Measurements from ENCODE around the gene ATP10A. TPM values are rescaled to one million over a fixed set of nuclear protein-coding genes. Genes with fewer than 3 reads are reported as not detected.

The ATP10A gene
- polyA plus RNA-seq, 1 donor (not counting 4 experiments of a cell fraction or from before 2014, with no cell fraction given), result not detected

- no peak overlapping the region for H3K4me2 ChIP-seq (ENCODE audit: control insufficient read depth, extremely low read depth, insufficient read depth, low read depth, low read length)
- dilution Hi-C loops (cut with MboI; ENCODE audit: extremely low pct_ligation_motif_present, low sequenced_read_pairs), result no loop called here
- H3K4me3 ChIP-seq (ENCODE audit: control insufficient read depth in 2 of 3, extremely low read depth in 1 of 3, insufficient read depth in 2 of 3, low read depth in 1 of 3, low read length in 3 of 3), result no peak overlapping the region
- H3K9me1 ChIP-seq (ENCODE audit: control insufficient read depth, extremely low read depth, insufficient read depth, low read length), result no peaks in the 10 kb centered on the region
- H3K9ac ChIP-seq (ENCODE audit: control insufficient read depth, extremely low read depth, insufficient read depth, low read length), result no peak overlapping the region
- TF ChIP-seq, protein P1, sequence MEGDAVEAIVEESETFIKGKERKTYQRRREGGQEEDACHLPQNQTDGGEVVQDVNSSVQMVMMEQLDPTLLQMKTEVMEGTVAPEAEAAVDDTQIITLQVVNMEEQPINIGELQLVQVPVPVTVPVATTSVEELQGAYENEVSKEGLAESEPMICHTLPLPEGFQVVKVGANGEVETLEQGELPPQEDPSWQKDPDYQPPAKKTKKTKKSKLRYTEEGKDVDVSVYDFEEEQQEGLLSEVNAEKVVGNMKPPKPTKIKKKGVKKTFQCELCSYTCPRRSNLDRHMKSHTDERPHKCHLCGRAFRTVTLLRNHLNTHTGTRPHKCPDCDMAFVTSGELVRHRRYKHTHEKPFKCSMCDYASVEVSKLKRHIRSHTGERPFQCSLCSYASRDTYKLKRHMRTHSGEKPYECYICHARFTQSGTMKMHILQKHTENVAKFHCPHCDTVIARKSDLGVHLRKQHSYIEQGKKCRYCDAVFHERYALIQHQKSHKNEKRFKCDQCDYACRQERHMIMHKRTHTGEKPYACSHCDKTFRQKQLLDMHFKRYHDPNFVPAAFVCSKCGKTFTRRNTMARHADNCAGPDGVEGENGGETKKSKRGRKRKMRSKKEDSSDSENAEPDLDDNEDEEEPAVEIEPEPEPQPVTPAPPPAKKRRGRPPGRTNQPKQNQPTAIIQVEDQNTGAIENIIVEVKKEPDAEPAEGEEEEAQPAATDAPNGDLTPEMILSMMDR (optimal IDR thresholded peaks at IDR 0.05 in 1 of 3, IDR thresholded peaks at IDR 0.05 in 1 of 3, conservative IDR thresholded peaks at IDR 0.05 in 1 of 3; ENCODE audit: extremely low read depth in 1 of 3, insufficient read depth in 2 of 3, low read length in 3 of 3), result no peak
- no peak for TF ChIP-seq EZH2 (IDR thresholded peaks at IDR 0.05; ENCODE audit: low read length)
- H3K9me3 ChIP-seq (ENCODE audit: control insufficient read depth, low read depth, low read length), result peaks cover 10% of the 10 kb centered on the region
- no peaks in the 10 kb centered on the region for H4K20me1 ChIP-seq (ENCODE audit: control insufficient read depth, extremely low read depth, insufficient read depth, low read length)
- no peaks in the 10 kb centered on the region for H3K4me1 ChIP-seq (ENCODE audit: control insufficient read depth, extremely low read depth, insufficient read depth, low read length)
- no peak overlapping the region for H2AFZ ChIP-seq (ENCODE audit: control insufficient read depth, low read length)
- no peak overlapping the region for H3K27ac ChIP-seq (ENCODE audit: control insufficient read depth, insufficient read depth, low read length)
- no peaks in the 10 kb centered on the region for H3K36me3 ChIP-seq (ENCODE audit: control insufficient read depth in 2 of 2, extremely low read depth in 1 of 2, insufficient read depth in 2 of 2, low read length in 2 of 2)
- FAIRE-seq (no peak), DNase-seq (ENCODE audit: low read depth, low spot score) (no peak)
- no peaks in the 10 kb centered on the region for H3K27me3 ChIP-seq (ENCODE audit: control insufficient read depth, extremely low read depth, insufficient read depth, low read length)
- no peaks in the 10 kb centered on the region for H3K79me2 ChIP-seq (ENCODE audit: control insufficient read depth, insufficient read depth, low read length)
These were observed 183.6 kb downstream of the ATP10A start for GRCh38 chr15:25679492-25679891.

- TF ChIP-seq, protein P1 (optimal IDR thresholded peaks at IDR 0.05 in 1 of 3, IDR thresholded peaks at IDR 0.05 in 1 of 3, conservative IDR thresholded peaks at IDR 0.05 in 1 of 3; ENCODE audit: extremely low read depth in 1 of 3, insufficient read depth in 2 of 3, low read length in 3 of 3), result no peak
- no peak for TF ChIP-seq EZH2 (IDR thresholded peaks at IDR 0.05; ENCODE audit: low read length)
- DNase-seq (ENCODE audit: low read depth, low spot score) (no peak), FAIRE-seq (no peak)
- no peaks in the 10 kb centered on the region for H3K27me3 ChIP-seq (ENCODE audit: control insufficient read depth, extremely low read depth, insufficient read depth, low read length)
- H3K4me1 ChIP-seq (ENCODE audit: control insufficient read depth, extremely low read depth, insufficient read depth, low read length), result no peaks in the 10 kb centered on the region
- no peak overlapping the region for H2AFZ ChIP-seq (ENCODE audit: control insufficient read depth, low read length)
- H3K36me3 ChIP-seq (ENCODE audit: control insufficient read depth in 2 of 2, extremely low read depth in 1 of 2, insufficient read depth in 2 of 2, low read length in 2 of 2), result no peaks in the 10 kb centered on the region
- dilution Hi-C loops (cut with MboI; ENCODE audit: extremely low pct_ligation_motif_present, low sequenced_read_pairs), result no loop called here
- no peaks in the 10 kb centered on the region for H4K20me1 ChIP-seq (ENCODE audit: control insufficient read depth, extremely low read depth, insufficient read depth, low read length)
- no peaks in the 10 kb centered on the region for H3K9me1 ChIP-seq (ENCODE audit: control insufficient read depth, extremely low read depth, insufficient read depth, low read length)
- H3K4me3 ChIP-seq (ENCODE audit: control insufficient read depth in 2 of 3, extremely low read depth in 1 of 3, insufficient read depth in 2 of 3, low read depth in 1 of 3, low read length in 3 of 3), result no peak overlapping the region
- no peaks in the 10 kb centered on the region for H3K79me2 ChIP-seq (ENCODE audit: control insufficient read depth, insufficient read depth, low read length)
- H3K27ac ChIP-seq (ENCODE audit: control insufficient read depth, insufficient read depth, low read length), result no peak overlapping the region
- no peak overlapping the region for H3K9ac ChIP-seq (ENCODE audit: control insufficient read depth, extremely low read depth, insufficient read depth, low read length)
- peaks cover 8% of the 10 kb centered on the region for H3K9me3 ChIP-seq (ENCODE audit: control insufficient read depth, low read depth, low read length)
- no peak overlapping the region for H3K4me2 ChIP-seq (ENCODE audit: control insufficient read depth, extremely low read depth, insufficient read depth, low read depth, low read length)
These were observed 184.6 kb downstream of the ATP10A start for GRCh38 chr15:25678500-25678855.
